Stomach smooth muscle (tissue), 2 donors: ENCODE measurements around the gene GTF2A1.
"Not testable (repeated sequence)": the region's sequence is repeated elsewhere in the genome, so short reads cannot be mapped to it uniquely, and the experiment has no call there.

ENCODE experiments used
- H3K27ac ChIP-seq: one replicate; pipeline ENCODE4 v1.7.0; 2013; ENCODE audit warnings: mild to moderate bottlenecking, low read length, inconsistent platforms
- H3K27me3 ChIP-seq, 2 donors: one replicate each; pipeline ENCODE4 v1.7.0; 2013; ENCODE audit warnings: low read length in 2 of 2; ENCODE audit not compliant: insufficient read depth in 2 of 2, control insufficient read depth in 1 of 2
- H3K36me3 ChIP-seq, 2 donors: one replicate each; pipeline ENCODE4 v1.7.0; 2013; ENCODE audit warnings: low read length in 2 of 2; ENCODE audit not compliant: control insufficient read depth in 2 of 2, insufficient read depth in 2 of 2
- H3K4me1 ChIP-seq: one replicate; pipeline ENCODE4 v1.7.0; 2013; ENCODE audit warnings: low read length; ENCODE audit not compliant: control insufficient read depth, insufficient read depth
- H3K4me3 ChIP-seq, 2 donors: one replicate each; pipeline ENCODE4 v1.7.0; 2013; ENCODE audit warnings: low read length in 2 of 2
- H3K9ac ChIP-seq, 2 donors: one replicate each; pipeline ENCODE4 v1.7.0; 2013; ENCODE audit warnings: low read length in 2 of 2, mild to moderate bottlenecking in 1 of 2
- H3K9me3 ChIP-seq, 2 donors: one replicate each; pipeline ENCODE4 v1.7.0; 2013; ENCODE audit warnings: low read length in 2 of 2; ENCODE audit not compliant: control insufficient read depth in 2 of 2
- donor health status: healthy.
- donor health status: Pancreatic carcinoma.

The GTF2A1 gene

DNA sequence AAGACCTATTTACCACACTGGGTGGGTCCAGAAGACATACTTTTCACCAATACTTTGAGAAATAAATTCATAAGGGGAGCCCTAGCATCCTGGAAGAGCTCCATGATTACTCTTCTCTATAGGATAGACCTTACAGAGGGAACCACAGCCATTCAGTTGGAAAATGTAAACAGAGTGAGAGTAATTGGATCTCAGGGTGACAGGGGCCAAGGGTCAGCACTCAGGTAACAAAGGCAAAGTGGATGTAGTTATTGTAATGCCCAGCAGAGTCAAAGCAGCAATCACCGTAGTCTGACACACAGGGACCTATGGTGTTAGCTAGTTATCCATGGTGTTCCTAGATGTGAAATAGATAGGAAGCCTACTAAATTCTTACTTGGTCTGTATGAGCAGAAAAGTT, 10.8 kb upstream of the GTF2A1 start:
- no peak overlapping the region for H3K4me3 ChIP-seq
- H3K9ac ChIP-seq, result no peak overlapping the region
- no peaks in the 10 kb centered on the region for H3K9me3 ChIP-seq
- no peak overlapping the region for H3K27ac ChIP-seq
- no peaks in the 10 kb centered on the region for H3K4me1 ChIP-seq
- no peaks in the 10 kb centered on the region for H3K27me3 ChIP-seq
- H3K36me3 ChIP-seq, result no peaks in the 10 kb centered on the region

GRCh38 chr14:81224222-81224621, 3.5 kb upstream of the GTF2A1 start:
- no peak overlapping the region for H3K4me3 ChIP-seq
- no peak overlapping the region for H3K9ac ChIP-seq
- peaks cover 6% of the 10 kb centered on the region for H3K4me1 ChIP-seq
- H3K27me3 ChIP-seq, result no peaks in the 10 kb centered on the region
- H3K27ac ChIP-seq, result no peak overlapping the region
- no peaks in the 10 kb centered on the region for H3K36me3 ChIP-seq
- no peaks in the 10 kb centered on the region for H3K9me3 ChIP-seq

- H3K27ac ChIP-seq, H3K9me3 ChIP-seq, H3K4me3 ChIP-seq, H3K9ac ChIP-seq, H3K27me3 ChIP-seq, H3K36me3 ChIP-seq, H3K4me1 ChIP-seq: not testable (repeated sequence)
Measured at GRCh38 chr14:81223788-81224187, 3.0 kb upstream of the GTF2A1 start.

DNA sequence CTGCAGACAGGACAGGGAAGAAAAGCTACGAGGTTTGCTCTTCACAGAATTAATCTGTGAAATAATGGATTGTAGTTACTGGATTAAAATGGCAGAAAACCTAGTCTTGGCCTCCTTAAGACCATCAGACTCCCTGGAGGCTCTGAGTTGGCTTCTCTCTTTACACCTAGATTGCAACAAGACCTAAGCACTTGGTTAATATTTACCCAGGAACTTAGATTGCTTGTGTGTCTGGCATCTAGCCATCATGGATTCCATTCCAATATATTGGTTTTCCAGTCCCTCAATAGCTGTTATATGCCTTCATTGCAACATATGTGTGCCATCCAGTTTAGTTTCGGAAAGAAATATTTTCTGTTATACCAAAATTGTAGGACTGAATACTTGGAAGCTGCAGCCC, 1.9 kb upstream of the GTF2A1 start:
- no peaks in the 10 kb centered on the region for H3K9me3 ChIP-seq
- H3K4me3 ChIP-seq, result no peak overlapping the region
- no peaks in the 10 kb centered on the region for H3K36me3 ChIP-seq
- peaks cover 6% of the 10 kb centered on the region for H3K4me1 ChIP-seq
- no peak overlapping the region for H3K27ac ChIP-seq
- H3K27me3 ChIP-seq, result no peaks in the 10 kb centered on the region
- H3K9ac ChIP-seq, result no peak overlapping the region

DNA sequence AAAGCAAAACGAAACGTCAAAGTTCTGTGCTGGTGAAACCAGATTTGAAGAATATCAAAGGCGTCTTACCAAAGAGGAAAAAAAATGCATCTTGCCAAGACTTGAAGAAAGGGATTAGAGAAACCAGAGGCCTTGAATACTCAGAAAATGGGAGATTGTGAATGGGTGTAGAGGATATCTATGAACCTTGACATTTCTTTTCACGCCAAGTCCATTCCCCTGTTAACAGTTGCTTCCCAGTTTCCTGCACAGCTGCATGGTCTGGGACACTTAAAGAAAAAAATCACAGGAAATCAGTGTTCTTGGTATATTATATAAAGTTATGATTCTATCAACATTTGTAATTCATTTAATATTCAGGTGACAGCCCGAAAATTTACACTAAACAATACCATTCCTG, 1.4 kb upstream of the GTF2A1 start:
- peak overlapping the region in 1 of 2 donors; percentile 94 for H3K4me3 ChIP-seq
- H3K36me3 ChIP-seq, result no peaks in the 10 kb centered on the region
- peak overlapping the region; percentile 98 for H3K27ac ChIP-seq
- H3K9ac ChIP-seq, result no peak overlapping the region
- no peaks in the 10 kb centered on the region for H3K9me3 ChIP-seq
- peaks cover 6% of the 10 kb centered on the region for H3K4me1 ChIP-seq
- H3K27me3 ChIP-seq, result no peaks in the 10 kb centered on the region

GRCh38 chr14:81221579-81222102, 882 bp upstream of the GTF2A1 start:
- Histone ChIP-seq H3K27me3 (no peaks in the 10 kb centered on the region), H3K4me1 (peaks cover 6% of the 10 kb centered on the region), H3K9ac (peak overlapping the region; percentile 91 to 98), H3K27ac (peak overlapping the region; percentile 98), H3K9me3 (no peaks in the 10 kb centered on the region), H3K4me3 (peak overlapping the region; percentile 88 to 94), H3K36me3 (no peaks in the 10 kb centered on the region)

- Histone ChIP-seq H3K4me1 (peaks cover 6% of the 10 kb centered on the region), H3K9me3 (no peaks in the 10 kb centered on the region), H3K27me3 (no peaks in the 10 kb centered on the region), H3K4me3 (peak overlapping the region; percentile 82 to 89), H3K36me3 (no peaks in the 10 kb centered on the region), H3K27ac (peak overlapping the region; percentile 92), H3K9ac (peak overlapping the region; percentile 90 to 94)
Measured at GRCh38 chr14:81220580-81220829, 254 bp downstream of the GTF2A1 start.

DNA sequence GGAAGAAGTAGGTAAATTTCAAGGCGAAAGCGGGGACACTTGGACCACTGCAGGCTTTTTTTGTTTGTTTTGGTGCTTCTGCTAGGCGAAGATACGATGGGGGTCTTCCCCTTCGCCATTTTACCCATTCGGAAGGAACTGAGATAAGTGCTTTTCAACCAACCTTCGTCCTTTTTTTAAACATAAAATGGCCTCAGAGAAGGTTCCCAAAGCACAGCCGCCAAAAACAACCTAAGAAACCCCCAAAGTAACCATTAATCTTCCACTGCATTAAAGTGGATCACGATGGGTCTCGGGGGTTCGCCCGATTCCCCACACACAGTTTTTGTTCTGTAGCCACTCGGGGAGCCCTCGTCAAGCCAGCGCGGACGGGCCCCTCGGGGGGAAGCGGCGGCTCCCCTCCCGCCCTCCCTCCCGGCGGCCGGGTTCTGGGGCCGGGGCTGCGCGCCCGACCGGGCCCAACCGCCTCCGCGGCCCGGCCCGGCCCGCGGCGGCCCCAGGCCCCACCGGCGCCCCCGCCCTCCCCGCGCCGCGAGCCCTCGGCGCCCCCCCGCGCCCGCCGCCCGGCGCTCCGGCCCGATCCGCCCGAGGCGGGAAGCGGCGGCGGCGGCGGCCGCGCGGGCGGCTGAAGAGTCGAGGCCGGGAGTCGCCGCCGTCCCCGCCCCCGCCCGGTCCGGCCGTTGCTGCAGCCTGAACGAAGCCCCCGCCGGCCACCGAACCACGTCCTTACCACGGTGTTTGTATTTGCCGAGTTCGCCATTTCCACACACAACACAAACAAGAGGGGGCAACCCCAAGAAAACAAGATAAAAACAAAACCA, 790 bp downstream of the GTF2A1 start:
- no peaks in the 10 kb centered on the region for H3K9me3 ChIP-seq
- H3K27me3 ChIP-seq, result no peaks in the 10 kb centered on the region
- H3K4me1 ChIP-seq, result peaks cover 6% of the 10 kb centered on the region
- peak overlapping the region; percentile 99 to 100 for H3K9ac ChIP-seq
- peak overlapping the region; percentile 98 for H3K27ac ChIP-seq
- H3K36me3 ChIP-seq, result no peaks in the 10 kb centered on the region
- peak overlapping the region; percentile 85 to 93 for H3K4me3 ChIP-seq

DNA sequence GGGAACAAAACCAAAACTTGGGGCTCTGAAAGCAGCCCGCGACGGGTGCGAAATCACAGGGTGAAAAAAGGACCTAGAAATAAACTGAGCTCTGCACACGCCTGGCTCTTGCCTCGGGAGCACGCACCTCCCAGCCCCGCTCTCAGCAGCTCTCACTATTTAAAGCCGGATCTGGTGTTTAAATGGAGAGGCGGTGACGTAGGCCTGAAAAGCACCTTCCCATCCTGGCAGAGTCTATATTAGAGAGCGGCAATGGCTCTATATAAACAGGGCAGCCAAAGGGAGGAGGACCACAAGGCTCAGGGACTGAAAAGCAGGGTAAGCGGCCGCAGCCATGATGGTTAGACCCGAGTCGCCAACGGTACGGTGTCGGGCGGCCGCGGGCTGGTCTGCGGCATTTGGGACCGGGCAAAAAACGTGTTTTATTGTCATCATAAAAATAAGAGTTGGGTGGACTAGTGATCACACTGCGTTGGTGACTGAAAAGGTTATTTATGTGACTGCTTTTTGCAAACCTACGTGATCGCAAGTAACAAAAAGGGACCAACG, 1.5 kb downstream of the GTF2A1 start:
- H3K9me3 ChIP-seq, result no peaks in the 10 kb centered on the region
- no peaks in the 10 kb centered on the region for H3K36me3 ChIP-seq
- no peaks in the 10 kb centered on the region for H3K27me3 ChIP-seq
- H3K27ac ChIP-seq, result peak overlapping the region; percentile 98
- peak overlapping the region; percentile 99 to 100 for H3K9ac ChIP-seq
- H3K4me1 ChIP-seq, result peaks cover 6% of the 10 kb centered on the region
- H3K4me3 ChIP-seq, result peak overlapping the region; percentile 85 to 93

DNA sequence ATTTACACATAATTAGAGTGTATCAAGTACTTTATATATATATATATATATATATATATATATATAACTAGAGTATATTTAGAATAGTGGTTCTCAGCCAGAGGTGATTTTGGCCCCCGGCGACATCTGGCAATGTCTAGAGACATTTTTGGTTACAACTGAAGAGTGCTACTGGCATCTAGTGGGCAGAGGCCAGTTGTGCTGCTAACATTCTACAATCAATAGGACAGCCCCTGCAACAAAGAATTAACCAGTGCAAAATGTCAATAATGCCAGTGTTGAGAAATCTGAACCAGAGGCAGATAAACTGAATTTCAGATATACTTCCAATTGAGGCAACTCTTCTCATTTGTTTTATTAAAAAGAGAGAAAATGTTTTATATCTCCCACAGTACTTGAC, 8.9 kb downstream of the GTF2A1 start:
- Histone ChIP-seq H3K9ac (no peak overlapping the region), H3K9me3 (no peaks in the 10 kb centered on the region), H3K36me3 (peaks cover 3 to 14% of the 10 kb centered on the region in 2 donors), H3K27ac (no peak overlapping the region), H3K27me3 (no peaks in the 10 kb centered on the region), H3K4me3 (no peak overlapping the region), H3K4me1 (no peaks in the 10 kb centered on the region)

- Histone ChIP-seq H3K27me3 (no peaks in the 10 kb centered on the region), H3K4me1 (no peaks in the 10 kb centered on the region), H3K4me3 (no peak overlapping the region), H3K9ac (no peak overlapping the region), H3K27ac (no peak overlapping the region), H3K9me3 (no peaks in the 10 kb centered on the region), H3K36me3 (peaks cover 3 to 14% of the 10 kb centered on the region in 2 donors)
Measured at GRCh38 chr14:81209167-81209836, 11.5 kb downstream of the GTF2A1 start.
